Measurements from ENCODE around the gene HDGFL2.
A peak's percentile ranks its signal among the peaks of the same experiment; 100 is the strongest.

The HDGFL2 gene

DNA sequence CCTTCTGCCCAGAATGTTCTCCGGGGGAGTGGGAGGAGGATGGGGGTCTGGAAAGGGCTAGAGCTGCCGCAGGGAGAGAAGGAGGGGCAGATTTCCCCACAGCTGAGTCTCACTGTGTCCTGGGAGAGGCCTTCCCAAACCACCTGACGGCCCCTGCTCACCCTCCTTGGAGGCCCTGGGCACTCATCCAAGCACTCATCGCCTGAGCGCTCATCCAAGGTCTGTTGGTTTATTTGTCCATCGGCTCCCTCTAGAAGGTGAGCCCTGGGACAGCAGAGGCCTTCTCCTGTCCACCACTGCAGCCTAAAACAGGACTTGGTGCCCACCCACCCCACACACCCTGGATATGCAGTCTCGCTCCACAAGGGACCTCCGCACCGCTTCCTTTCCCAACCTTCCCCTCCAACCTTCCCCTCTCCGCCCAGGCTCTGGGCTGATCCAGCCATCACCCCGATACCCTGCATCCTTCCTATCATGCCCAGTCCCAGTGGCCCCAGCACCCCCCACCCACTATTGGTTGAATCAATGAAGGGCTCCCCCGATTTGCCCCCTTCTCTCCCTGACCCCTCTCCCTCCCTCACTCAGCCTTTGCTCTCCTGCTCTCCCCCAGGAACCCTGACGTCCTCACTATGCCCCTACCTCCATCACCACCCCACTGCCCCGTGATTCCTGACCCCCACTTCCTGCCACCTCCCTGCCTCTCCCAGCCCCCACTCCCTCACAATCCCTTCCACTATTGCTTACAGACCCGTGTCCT lies 16.2 kb upstream of the HDGFL2 start:
- Histone ChIP-seq H3K36me3 (ENCODE audit: insufficient read depth) (no peaks in the 10 kb centered on the region), H3K4me2 (peak overlapping the region; percentile 73; the same call in 1 of the 2 replicates), H3K79me2 (ENCODE audit: insufficient read depth, low read depth) (no peaks in the 10 kb centered on the region; the same call in 1 of the 2 replicates), H3K9ac (no peak overlapping the region), H2AFZ (ENCODE audit: low read depth) (no peak overlapping the region), H3K27me3 (ENCODE audit: insufficient read depth, low read depth) (peaks cover 8% of the 10 kb centered on the region; the same call in 1 of the 2 replicates), H3K4me3 (IDR thresholded peaks at IDR 0.05; ENCODE audit: insufficient read depth, low read depth, low read length) (no peak overlapping the region), H3K27ac (no peak overlapping the region), H3K4me1 (ENCODE audit: low read depth, poor library complexity, severe bottlenecking) (peaks cover 10% of the 10 kb centered on the region), H4K20me1 (ENCODE audit: insufficient read depth) (no peaks in the 10 kb centered on the region)
- TF ChIP-seq, protein P1, sequence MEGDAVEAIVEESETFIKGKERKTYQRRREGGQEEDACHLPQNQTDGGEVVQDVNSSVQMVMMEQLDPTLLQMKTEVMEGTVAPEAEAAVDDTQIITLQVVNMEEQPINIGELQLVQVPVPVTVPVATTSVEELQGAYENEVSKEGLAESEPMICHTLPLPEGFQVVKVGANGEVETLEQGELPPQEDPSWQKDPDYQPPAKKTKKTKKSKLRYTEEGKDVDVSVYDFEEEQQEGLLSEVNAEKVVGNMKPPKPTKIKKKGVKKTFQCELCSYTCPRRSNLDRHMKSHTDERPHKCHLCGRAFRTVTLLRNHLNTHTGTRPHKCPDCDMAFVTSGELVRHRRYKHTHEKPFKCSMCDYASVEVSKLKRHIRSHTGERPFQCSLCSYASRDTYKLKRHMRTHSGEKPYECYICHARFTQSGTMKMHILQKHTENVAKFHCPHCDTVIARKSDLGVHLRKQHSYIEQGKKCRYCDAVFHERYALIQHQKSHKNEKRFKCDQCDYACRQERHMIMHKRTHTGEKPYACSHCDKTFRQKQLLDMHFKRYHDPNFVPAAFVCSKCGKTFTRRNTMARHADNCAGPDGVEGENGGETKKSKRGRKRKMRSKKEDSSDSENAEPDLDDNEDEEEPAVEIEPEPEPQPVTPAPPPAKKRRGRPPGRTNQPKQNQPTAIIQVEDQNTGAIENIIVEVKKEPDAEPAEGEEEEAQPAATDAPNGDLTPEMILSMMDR (conservative IDR thresholded peaks at IDR 0.05; ENCODE audit: low read depth, low read length): no peak

GRCh38 chr19:4456476-4456842 lies 15.6 kb upstream of the HDGFL2 start:
- Histone ChIP-seq H3K27ac (no peak overlapping the region), H4K20me1 (ENCODE audit: insufficient read depth) (no peaks in the 10 kb centered on the region), H3K27me3 (ENCODE audit: insufficient read depth, low read depth) (peaks cover 8% of the 10 kb centered on the region; the same call in 1 of the 2 replicates), H3K79me2 (ENCODE audit: insufficient read depth, low read depth) (no peaks in the 10 kb centered on the region; the same call in 1 of the 2 replicates), H3K9ac (no peak overlapping the region), H2AFZ (ENCODE audit: low read depth) (no peak overlapping the region), H3K4me1 (ENCODE audit: low read depth, poor library complexity, severe bottlenecking) (peaks cover 10% of the 10 kb centered on the region), H3K36me3 (ENCODE audit: insufficient read depth) (no peaks in the 10 kb centered on the region), H3K4me3 (IDR thresholded peaks at IDR 0.05; ENCODE audit: insufficient read depth, low read depth, low read length) (no peak overlapping the region), H3K4me2 (peak overlapping the region; percentile 73; the same call in 1 of the 2 replicates)
- TF ChIP-seq, protein P1 (conservative IDR thresholded peaks at IDR 0.05; ENCODE audit: low read depth, low read length): no peak

GRCh38 chr19:4456843-4457653 lies 15.0 kb upstream of the HDGFL2 start:
- Histone ChIP-seq H3K4me2 (peak overlapping the region; percentile 73), H3K79me2 (ENCODE audit: insufficient read depth, low read depth) (no peaks in the 10 kb centered on the region; the same call in 1 of the 2 replicates), H3K36me3 (ENCODE audit: insufficient read depth) (no peaks in the 10 kb centered on the region), H3K4me1 (ENCODE audit: low read depth, poor library complexity, severe bottlenecking) (peaks cover 10% of the 10 kb centered on the region), H4K20me1 (ENCODE audit: insufficient read depth) (no peaks in the 10 kb centered on the region), H2AFZ (ENCODE audit: low read depth) (no peak overlapping the region), H3K9ac (no peak overlapping the region), H3K4me3 (IDR thresholded peaks at IDR 0.05; ENCODE audit: insufficient read depth, low read depth, low read length) (no peak overlapping the region), H3K27me3 (ENCODE audit: insufficient read depth, low read depth) (peaks cover 8% of the 10 kb centered on the region; the same call in 1 of the 2 replicates), H3K27ac (no peak overlapping the region)
- TF ChIP-seq, protein P1 (conservative IDR thresholded peaks at IDR 0.05; ENCODE audit: low read depth, low read length): no peak

DNA sequence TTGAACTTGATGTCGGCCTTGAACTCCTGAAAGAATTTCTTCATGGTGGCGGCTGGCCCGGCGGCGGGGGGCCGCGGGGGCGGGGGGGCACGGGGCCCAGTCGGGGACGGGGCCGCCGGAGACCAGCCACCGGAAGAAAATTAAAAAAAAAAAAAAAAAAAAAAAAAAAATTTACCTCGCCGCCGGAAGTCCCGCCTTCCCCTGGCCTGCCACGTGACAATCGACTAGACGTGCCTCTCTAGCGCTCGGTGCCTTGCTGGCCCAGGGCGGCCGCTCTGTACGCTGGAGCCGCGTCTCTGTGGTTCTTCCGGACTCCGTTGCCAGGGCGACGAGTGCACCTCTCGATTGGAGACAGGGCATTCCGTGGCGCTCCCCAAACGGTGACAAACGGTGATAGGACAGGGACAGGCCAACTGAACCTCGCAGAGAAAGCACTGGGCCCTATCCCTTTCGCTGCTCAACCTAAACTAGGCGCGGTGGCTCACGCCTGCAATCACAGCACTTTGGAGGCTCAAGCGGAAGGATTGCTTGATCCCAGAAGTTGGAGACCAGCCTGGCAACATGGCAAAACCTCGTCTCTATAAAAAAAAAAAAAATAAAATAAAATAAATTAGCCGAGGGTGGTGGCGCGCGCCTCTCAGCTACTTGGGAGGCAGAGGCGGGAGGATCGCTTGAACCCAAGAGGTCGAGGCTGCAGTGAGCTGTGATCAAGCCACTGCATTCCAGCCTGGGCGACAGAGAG lies 14.3 kb upstream of the HDGFL2 start, which contains the start of gene UBXN6:
Gene UBXN6, minus strand, starts transcription at position 141 of the 742 bp plus-strand sequence. Its CDS starts 97 bp downstream, at position 44.
- peak within 1 kb of the TSS; percentile 29; the same call in 1 of the 2 replicates for H3K27ac ChIP-seq
- no peaks in the 10 kb centered on the region for H3K36me3 ChIP-seq (ENCODE audit: insufficient read depth)
- peaks cover 8% of the 10 kb centered on the region; the same call in 1 of the 2 replicates for H3K27me3 ChIP-seq (ENCODE audit: insufficient read depth, low read depth)
- H3K9ac ChIP-seq: no peak within 1 kb of the TSS
- H3K4me1 ChIP-seq (ENCODE audit: low read depth, poor library complexity, severe bottlenecking): peaks cover 10% of the 10 kb centered on the region
- H2AFZ ChIP-seq (ENCODE audit: low read depth): peak within 1 kb of the TSS; percentile 42; the same call in 1 of the 2 replicates
- no peaks in the 10 kb centered on the region for H4K20me1 ChIP-seq (ENCODE audit: insufficient read depth)
- H3K79me2 ChIP-seq (ENCODE audit: insufficient read depth, low read depth): no peaks in the 10 kb centered on the region; the same call in 1 of the 2 replicates
- peak within 1 kb of the TSS; percentile 73 for H3K4me2 ChIP-seq
- TF ChIP-seq, protein P1 (conservative IDR thresholded peaks at IDR 0.05; ENCODE audit: low read depth, low read length): no peak
- H3K4me3 ChIP-seq (IDR thresholded peaks at IDR 0.05; ENCODE audit: insufficient read depth, low read depth, low read length): no peak within 1 kb of the TSS
